Transverse colon (tissue), 4 donors: ENCODE data around the gene PCED1B. TPM values are rescaled to one million over a fixed set of nuclear protein-coding genes. Genes with fewer than 3 reads are reported as not detected.

Source experiments
- DNase-seq: peaks from one replicate; pipeline ENCODE4 v3.0.0-alpha.2; 2019
- H3K27ac ChIP-seq, 4 donors: fragments of 200-600 bp; sonication (generic); 2 replicates each; pipeline ENCODE4 v1.5.1; 2016 to 2018; ENCODE audit warnings: inconsistent platforms in 4 of 4
- H3K27me3 ChIP-seq: fragments of 200-600 bp; sonication (generic); 2 replicates; pipeline ENCODE4 v1.5.1; 2017; ENCODE audit warnings: inconsistent platforms
- H3K36me3 ChIP-seq, 4 donors: fragments of 200-600 bp; sonication (generic); 2 replicates each; pipeline ENCODE4 v1.5.1; 2017 to 2019; ENCODE audit warnings: inconsistent platforms in 4 of 4
- H3K4me1 ChIP-seq, 4 donors: fragments of 200-600 bp; sonication (generic); 2 replicates each; pipeline ENCODE4 v1.5.1; 2017 to 2020; ENCODE audit warnings: inconsistent platforms in 4 of 4
- H3K4me3 ChIP-seq, 4 donors: fragments of 200-600 bp; sonication (generic); 1 replicate in 1 of 4; 2 replicates in 3 of 4; pipeline versions ENCODE4 v1.5.1 to v1.6.1; 2017 to 2019; ENCODE audit warnings: inconsistent platforms in 4 of 4
- H3K9me3 ChIP-seq, 2 donors: fragments of 200-600 bp; sonication (generic); 2 replicates each; pipeline ENCODE4 v1.5.1; 2017 to 2019; ENCODE audit warnings: inconsistent platforms in 2 of 2
- CTCF ChIP-seq, 5 experiments: fragments of 200-600 bp in 3 of 5; fragments of 450-650 bp in 2 of 5; sonication (generic) in 3 of 5; IDR thresholded peaks; 1 replicate in 2 of 5; 2 replicates in 3 of 5; pipeline ENCODE4 v1.5.1; 2016 to 2017; ENCODE audit warnings: antibody characterized with exemption in 5 of 5, inconsistent platforms in 3 of 5, mild to moderate bottlenecking in 2 of 5, moderate library complexity in 1 of 5
- EP300 ChIP-seq: sonication (generic); formaldehyde crosslinking; IDR thresholded peaks from one replicate; pipeline ENCODE4 v1.6.1; 2017; ENCODE audit warnings: antibody characterized with exemption, low read depth
- POLR2A ChIP-seq: fragments of 450-650 bp; IDR thresholded peaks from one replicate; pipeline ENCODE4 v1.6.1; 2016; ENCODE audit warnings: antibody characterized with exemption, mild to moderate bottlenecking, moderate library complexity
- POLR2AphosphoS5 ChIP-seq, 3 donors: sonication (generic); formaldehyde crosslinking; IDR thresholded peaks; one replicate each; pipeline ENCODE4 v1.6.1; 2016; ENCODE audit warnings: antibody characterized with exemption in 3 of 3
- WGBS, 2 donors: methylation state at CpG; one replicate each; pipeline ENCODE4 v1.1.5; 2018; ENCODE audit warnings: low coverage in 1 of 2; 5-methylcytosine and 5-hydroxymethylcytosine counted together
- in situ Hi-C, 4 donors: fragments of 200-750 bp; cut with MboI; loops; one replicate each; pipeline versions ENCODE4 v1.15.0 to v1.15.1; 2017; ENCODE audit warnings: low sequenced_read_pairs in 3 of 4, low pct_ligation_motif_present in 1 of 4, low pct_unique_long_range_greater_than_20kb in 1 of 4
- intact Hi-C: fragments of 100-400 bp; cut with DNase I; formaldehyde crosslinking; loops from one replicate; pipeline ENCODE4 v1.15.1; 2023; ENCODE audit warnings: low total_unique reads
- total RNA-seq, 4 donors: library from RNA; depleted of rRNA; stranded (reverse); fragments of >200 nt; gene quantifications; one replicate each; pipeline ENCODE4 v1.1.0, GENCODE V29; 2016

Gene PCED1B
- total RNA-seq, 4 donors from 2014 or later: 2.7 to 52.0 (median 3.0) TPM; not detected in 1

- intact Hi-C loops: loop anchor here (2.0 kb wide), 1 partner anchor 759 kb away; no protein-coding TSS in a partner anchor
- TF ChIP-seq POLR2AphosphoS5 (IDR thresholded peaks at IDR 0.05): no peak
- no peak for TF ChIP-seq EP300
- TF ChIP-seq CTCF (IDR thresholded peaks at IDR 0.05): no peak
- no peak for TF ChIP-seq POLR2A
- in situ Hi-C loops: no loop called here
Measured at GRCh38 chr12:47107926-47108325, 28.5 kb downstream of the PCED1B start.

GRCh38 chr12:47110011-47110541, 30.7 kb downstream of the PCED1B start:
- WGBS, 2 donors: 81 to 98% methylated on average over 2 of the region's 2 CpGs
- Histone ChIP-seq H3K4me1 (no peaks in the 10 kb centered on the region), H3K27me3 (no peaks in the 10 kb centered on the region), H3K4me3 (no peak overlapping the region), H3K36me3 (no peaks in the 10 kb centered on the region), H3K9me3 (no peaks in the 10 kb centered on the region), H3K27ac (no peak overlapping the region)
- TF ChIP-seq POLR2A (no peak), EP300 (no peak), POLR2AphosphoS5 (IDR thresholded peaks at IDR 0.05) (no peak), CTCF (IDR thresholded peaks at IDR 0.05) (no peak)
- intact Hi-C loops (no loop called here), in situ Hi-C loops (no loop called here)
- DNase-seq: no peak

More at GRCh38 chr12:47107926-47108325, 28.5 kb downstream of the PCED1B start:
- H3K27ac ChIP-seq: no peak overlapping the region
- H3K4me1 ChIP-seq: no peaks in the 10 kb centered on the region
- DNase-seq: no peak
- H3K27me3 ChIP-seq: no peaks in the 10 kb centered on the region
- no peaks in the 10 kb centered on the region for H3K36me3 ChIP-seq
- H3K4me3 ChIP-seq: no peak overlapping the region
- H3K9me3 ChIP-seq: no peaks in the 10 kb centered on the region

GRCh38 chr12:47110718-47111391, 31.4 kb downstream of the PCED1B start:
- no peak overlapping the region for H3K27ac ChIP-seq
- intact Hi-C loops (no loop called here), in situ Hi-C loops (no loop called here)
- no peak for DNase-seq
- WGBS, 2 donors: 80 to 95% methylated on average over 1 to 2 of the region's 2 CpGs
- no peaks in the 10 kb centered on the region for H3K9me3 ChIP-seq
- H3K27me3 ChIP-seq: no peaks in the 10 kb centered on the region
- H3K4me1 ChIP-seq: no peaks in the 10 kb centered on the region
- no peak for TF ChIP-seq POLR2AphosphoS5 (IDR thresholded peaks at IDR 0.05)
- TF ChIP-seq EP300: no peak
- TF ChIP-seq CTCF (IDR thresholded peaks at IDR 0.05): no peak
- H3K4me3 ChIP-seq: no peak overlapping the region
- H3K36me3 ChIP-seq: no peaks in the 10 kb centered on the region

GRCh38 chr12:47111392-47111778, 32.0 kb downstream of the PCED1B start:
- H3K4me1 ChIP-seq: no peaks in the 10 kb centered on the region
- 79 to 86% methylated on average over 2 of the region's 2 CpGs for WGBS, 2 donors
- H3K27ac ChIP-seq: no peak overlapping the region
- intact Hi-C loops: no loop called here
- in situ Hi-C loops: no loop called here
- H3K4me3 ChIP-seq: no peak overlapping the region
- no peaks in the 10 kb centered on the region for H3K36me3 ChIP-seq
- no peaks in the 10 kb centered on the region for H3K9me3 ChIP-seq
- H3K27me3 ChIP-seq: no peaks in the 10 kb centered on the region
- no peak for TF ChIP-seq POLR2A
- DNase-seq: no peak

- Histone ChIP-seq H3K27ac (no peak overlapping the region), H3K27me3 (no peaks in the 10 kb centered on the region), H3K4me3 (no peak overlapping the region), H3K4me1 (no peaks in the 10 kb centered on the region), H3K36me3 (no peaks in the 10 kb centered on the region), H3K9me3 (no peaks in the 10 kb centered on the region)
- intact Hi-C loops (no loop called here), in situ Hi-C loops (no loop called here)
- no peak for TF ChIP-seq POLR2A
- no peak for TF ChIP-seq POLR2AphosphoS5 (IDR thresholded peaks at IDR 0.05)
- TF ChIP-seq EP300: no peak
- TF ChIP-seq CTCF (IDR thresholded peaks at IDR 0.05): no peak
- DNase-seq: no peak
- 93% methylated on average over 6 of the region's 6 CpGs; no CpG with 5 or more reads in 1 of the 2 donors for WGBS, 2 donors
Measured at GRCh38 chr12:47111854-47112253, 32.4 kb downstream of the PCED1B start.
